DOHH2 (cell line): ENCODE measurements around the gene SEM1.
"Not testable (repeated sequence)": the region's sequence is repeated elsewhere in the genome, so short reads cannot be mapped to it uniquely, and the experiment has no call there.

Experiments
- H3F3A ChIP-seq: fragments of 200-600 bp; sonication (generic), shearing (Covaris generic); 2 replicates; pipeline ENCODE4 v1.6.0; 2016; ENCODE audit warnings: antibody characterized with exemption, mild to moderate bottlenecking; ENCODE audit not compliant: control insufficient read depth, insufficient read depth
- H3K27ac ChIP-seq: fragments of 200-600 bp; sonication (generic); 2 replicates; pipeline ENCODE4 v1.5.1; 2014; ENCODE audit warnings: low read depth, mild to moderate bottlenecking, low read length, moderate library complexity
- H3K27me3 ChIP-seq: fragments of 200-600 bp; sonication (generic); 2 replicates; pipeline ENCODE4 v1.6.1; 2014; ENCODE audit warnings: mild to moderate bottlenecking, low read length, mixed read lengths; ENCODE audit not compliant: control insufficient read depth
- H3K36me3 ChIP-seq: fragments of 200-600 bp; sonication (generic); 2 replicates; pipeline ENCODE4 v1.6.1; 2014; ENCODE audit warnings: mild to moderate bottlenecking, low read length, moderate library complexity, mixed read lengths; ENCODE audit not compliant: control insufficient read depth
- H3K4me1 ChIP-seq: fragments of 200-600 bp; sonication (generic); 2 replicates; pipeline ENCODE4 v1.6.1; 2014; ENCODE audit warnings: mild to moderate bottlenecking, low read length, mixed read lengths; ENCODE audit not compliant: control insufficient read depth
- H3K4me2 ChIP-seq: fragments of 200-600 bp; sonication (generic); 2 replicates; pipeline ENCODE4 v1.6.0; 2014; ENCODE audit warnings: mild to moderate bottlenecking, low read length, moderate library complexity
- H3K4me3 ChIP-seq: fragments of 200-600 bp; sonication (generic); 2 replicates; pipeline ENCODE4 v1.5.1; 2014; ENCODE audit warnings: mild to moderate bottlenecking, low read length, mixed read lengths
- H3K79me2 ChIP-seq: fragments of 200-600 bp; sonication (generic); 2 replicates; pipeline ENCODE4 v1.6.1; 2014; ENCODE audit warnings: mild to moderate bottlenecking, low read length, mixed read lengths; ENCODE audit not compliant: control insufficient read depth
- H3K9me2 ChIP-seq: fragments of 200-600 bp; sonication (generic); replicated peaks from 2 replicates; pipeline ENCODE4 v1.6.1; 2014; ENCODE audit warnings: mild to moderate bottlenecking, low read length, mixed read lengths; ENCODE audit not compliant: control insufficient read depth
- H3K9me3 ChIP-seq: fragments of 200-600 bp; sonication (generic); 2 replicates; pipeline ENCODE4 v1.6.1; 2014; ENCODE audit warnings: antibody characterized with exemption, low read length, mixed read lengths; ENCODE audit not compliant: control insufficient read depth, insufficient read depth
- H4K20me1 ChIP-seq: fragments of 200-600 bp; sonication (generic); 2 replicates; pipeline ENCODE4 v1.6.0; 2014; ENCODE audit warnings: low read depth, mild to moderate bottlenecking, antibody characterized with exemption, low read length, moderate library complexity; ENCODE audit not compliant: control insufficient read depth, insufficient read depth
- EZH2phosphoT487 ChIP-seq: fragments of 200-600 bp; sonication (generic); IDR thresholded peaks from 2 replicates; pipeline ENCODE4 v1.6.1; 2017; ENCODE audit warnings: borderline replicate concordance, mild to moderate bottlenecking, antibody characterized with exemption, low read length, moderate library complexity, mixed read lengths
- TF ChIP-seq, protein P1 (sequence below): fragments of 200-600 bp; sonication (generic); IDR thresholded peaks from one replicate; pipeline ENCODE4 v1.5.1; 2014; ENCODE audit warnings: antibody characterized with exemption, mild to moderate bottlenecking, low read depth, low read length; ENCODE audit not compliant: poor library complexity, severe bottlenecking

The SEM1 gene

DNA sequence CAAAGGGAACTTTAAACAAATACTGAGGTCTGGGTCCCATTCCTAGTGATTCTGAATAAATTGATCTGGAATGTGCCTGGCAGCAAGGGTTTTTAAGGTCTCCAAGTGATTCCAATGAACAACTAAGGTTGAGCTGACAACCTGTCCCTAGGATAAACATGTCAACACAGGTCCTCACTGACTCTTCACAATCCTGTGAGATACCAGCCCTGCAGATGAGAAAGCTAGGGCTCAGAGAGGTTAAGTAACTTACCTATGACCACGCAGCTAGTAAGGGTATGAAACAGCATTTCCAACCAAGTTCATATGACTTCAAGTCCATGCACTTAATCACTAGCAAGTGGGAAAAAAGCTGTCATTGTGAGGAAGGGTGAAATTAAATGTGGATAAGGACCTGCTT, 44.0 kb downstream of the SEM1 start:
- H3K27ac ChIP-seq, result no peak overlapping the region
- H3F3A ChIP-seq, result no peaks in the 10 kb centered on the region
- no peak overlapping the region for H3K4me2 ChIP-seq
- TF ChIP-seq, protein P1, sequence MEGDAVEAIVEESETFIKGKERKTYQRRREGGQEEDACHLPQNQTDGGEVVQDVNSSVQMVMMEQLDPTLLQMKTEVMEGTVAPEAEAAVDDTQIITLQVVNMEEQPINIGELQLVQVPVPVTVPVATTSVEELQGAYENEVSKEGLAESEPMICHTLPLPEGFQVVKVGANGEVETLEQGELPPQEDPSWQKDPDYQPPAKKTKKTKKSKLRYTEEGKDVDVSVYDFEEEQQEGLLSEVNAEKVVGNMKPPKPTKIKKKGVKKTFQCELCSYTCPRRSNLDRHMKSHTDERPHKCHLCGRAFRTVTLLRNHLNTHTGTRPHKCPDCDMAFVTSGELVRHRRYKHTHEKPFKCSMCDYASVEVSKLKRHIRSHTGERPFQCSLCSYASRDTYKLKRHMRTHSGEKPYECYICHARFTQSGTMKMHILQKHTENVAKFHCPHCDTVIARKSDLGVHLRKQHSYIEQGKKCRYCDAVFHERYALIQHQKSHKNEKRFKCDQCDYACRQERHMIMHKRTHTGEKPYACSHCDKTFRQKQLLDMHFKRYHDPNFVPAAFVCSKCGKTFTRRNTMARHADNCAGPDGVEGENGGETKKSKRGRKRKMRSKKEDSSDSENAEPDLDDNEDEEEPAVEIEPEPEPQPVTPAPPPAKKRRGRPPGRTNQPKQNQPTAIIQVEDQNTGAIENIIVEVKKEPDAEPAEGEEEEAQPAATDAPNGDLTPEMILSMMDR, result no peak
- no peak for TF ChIP-seq EZH2phosphoT487
- no peaks in the 10 kb centered on the region for H3K36me3 ChIP-seq
- no peaks in the 10 kb centered on the region for H3K79me2 ChIP-seq
- no peaks in the 10 kb centered on the region for H3K4me1 ChIP-seq
- no peaks in the 10 kb centered on the region for H3K27me3 ChIP-seq
- H4K20me1 ChIP-seq, result no peaks in the 10 kb centered on the region
- H3K9me3 ChIP-seq, result no peaks in the 10 kb centered on the region
- no peak overlapping the region for H3K4me3 ChIP-seq
- H3K9me2 ChIP-seq, result no peaks in the 10 kb centered on the region

DNA sequence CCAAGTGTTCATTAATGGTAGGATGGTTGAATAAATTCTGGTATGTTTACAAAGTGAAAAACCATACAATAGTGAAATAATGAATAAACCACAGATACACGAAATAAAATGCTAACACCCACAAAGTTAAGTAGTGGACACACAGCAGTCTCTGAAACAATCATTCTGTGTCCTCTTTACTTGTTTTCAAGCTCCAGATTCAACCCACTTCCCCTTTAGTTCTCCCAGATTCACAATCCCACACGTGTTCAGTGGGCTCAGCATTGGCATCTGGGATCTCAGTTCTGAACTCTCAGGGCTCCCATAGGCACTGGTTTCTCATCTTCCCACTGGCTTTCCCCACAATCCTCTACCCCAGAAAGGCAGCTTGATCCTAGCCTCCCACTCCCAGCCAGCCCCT, 44.9 kb downstream of the SEM1 start:
- no peaks in the 10 kb centered on the region for H3K36me3 ChIP-seq
- H3K79me2 ChIP-seq, result no peaks in the 10 kb centered on the region

DNA sequence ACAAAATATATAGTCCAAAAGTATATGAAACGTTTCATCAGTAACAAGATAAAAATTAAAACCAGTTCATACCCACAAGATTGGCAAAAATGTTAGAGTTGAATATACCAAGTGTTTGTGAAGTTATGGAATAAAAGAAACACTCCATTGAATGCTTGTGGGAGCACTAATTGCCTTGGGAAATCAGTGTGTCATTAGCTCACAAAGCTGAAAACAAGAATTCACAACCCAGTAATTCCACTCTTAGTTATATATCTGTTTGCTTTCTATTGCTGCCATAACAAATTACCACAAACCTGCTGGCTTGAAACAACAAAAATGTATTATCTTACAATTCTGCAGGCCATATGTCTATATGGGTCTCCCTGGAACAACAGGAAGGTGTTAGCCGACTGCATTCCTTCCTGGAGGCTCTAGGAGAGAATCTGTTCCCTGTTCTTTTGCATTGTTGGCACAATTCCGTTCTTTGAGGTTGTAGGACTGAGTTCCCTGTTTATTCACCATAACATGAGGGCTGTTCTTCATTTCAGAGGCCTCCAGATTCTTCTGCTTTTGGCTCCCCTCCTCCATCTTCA, 45.7 kb downstream of the SEM1 start:
- no peaks in the 10 kb centered on the region for H3K4me1 ChIP-seq
- no peak overlapping the region for H3K4me3 ChIP-seq
- H3K27me3 ChIP-seq, result no peaks in the 10 kb centered on the region
- TF ChIP-seq EZH2phosphoT487, result no peak
- TF ChIP-seq, protein P1, result no peak
- H3K4me2 ChIP-seq, result no peak overlapping the region
- H3K9me2 ChIP-seq, result no peaks in the 10 kb centered on the region
- H3K9me3 ChIP-seq, result no peaks in the 10 kb centered on the region
- no peaks in the 10 kb centered on the region for H4K20me1 ChIP-seq
- no peaks in the 10 kb centered on the region for H3K79me2 ChIP-seq
- no peaks in the 10 kb centered on the region for H3F3A ChIP-seq
- no peak overlapping the region for H3K27ac ChIP-seq
- no peaks in the 10 kb centered on the region for H3K36me3 ChIP-seq

More for the DNA sequence above, 44.9 kb downstream of the SEM1 start:
- no peaks in the 10 kb centered on the region for H4K20me1 ChIP-seq
- no peak overlapping the region for H3K4me3 ChIP-seq
- no peaks in the 10 kb centered on the region for H3K27me3 ChIP-seq
- no peak for TF ChIP-seq EZH2phosphoT487
- TF ChIP-seq, protein P1, result no peak
- H3K27ac ChIP-seq, result no peak overlapping the region
- H3K4me1 ChIP-seq, result no peaks in the 10 kb centered on the region
- no peak overlapping the region for H3K4me2 ChIP-seq
- H3K9me3 ChIP-seq, result no peaks in the 10 kb centered on the region
- H3K9me2 ChIP-seq, result no peaks in the 10 kb centered on the region
- no peaks in the 10 kb centered on the region for H3F3A ChIP-seq

DNA sequence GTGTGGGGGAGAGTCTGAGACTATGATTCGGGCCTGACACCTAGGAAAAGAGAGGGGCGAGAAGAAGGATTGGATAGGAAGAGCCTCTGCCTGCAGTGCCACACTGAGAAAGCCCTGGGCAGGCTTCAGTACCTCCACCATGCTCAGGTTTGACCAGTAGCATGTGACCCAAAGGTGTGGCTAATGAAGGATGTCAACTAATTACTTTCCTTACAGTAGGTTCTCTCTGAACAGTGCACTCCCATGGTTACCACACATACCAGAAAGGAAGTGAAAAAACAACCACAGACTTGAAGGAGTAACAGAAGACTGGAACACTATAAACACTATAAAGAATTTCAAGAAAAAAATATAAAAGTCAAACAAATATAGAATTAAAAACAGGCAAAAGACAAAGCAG, 46.2 kb downstream of the SEM1 start:
- H3K79me2 ChIP-seq, result no peaks in the 10 kb centered on the region
- H3K9me3 ChIP-seq, result no peaks in the 10 kb centered on the region
- no peaks in the 10 kb centered on the region for H3F3A ChIP-seq
- no peak overlapping the region for H3K4me2 ChIP-seq
- no peaks in the 10 kb centered on the region for H3K9me2 ChIP-seq
- no peaks in the 10 kb centered on the region for H3K27me3 ChIP-seq
- no peak overlapping the region for H3K27ac ChIP-seq
- no peak overlapping the region for H3K4me3 ChIP-seq
- no peaks in the 10 kb centered on the region for H4K20me1 ChIP-seq
- H3K36me3 ChIP-seq, result no peaks in the 10 kb centered on the region
- H3K4me1 ChIP-seq, result no peaks in the 10 kb centered on the region
- TF ChIP-seq EZH2phosphoT487, result no peak
- TF ChIP-seq, protein P1, result no peak

DNA sequence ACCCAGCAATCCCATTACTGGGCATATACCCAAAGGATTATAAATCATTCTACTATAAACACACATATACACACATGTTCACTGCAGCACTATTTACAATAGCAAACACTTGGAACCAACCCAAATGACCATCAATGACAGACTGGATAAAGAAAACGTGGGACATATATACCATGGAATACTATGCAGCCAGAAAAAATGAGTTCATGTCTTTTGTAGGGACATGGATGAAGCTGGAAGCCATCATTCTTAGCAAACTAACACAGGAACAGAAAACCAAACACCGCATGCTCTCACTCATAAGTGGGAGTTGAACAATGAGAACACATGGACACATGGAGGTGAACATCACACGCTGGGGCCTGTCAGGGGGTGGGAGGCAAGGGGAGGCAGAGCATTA, 47.5 kb downstream of the SEM1 start:
- H3K27me3 ChIP-seq, H3K27ac ChIP-seq, H4K20me1 ChIP-seq, H3K4me3 ChIP-seq, H3K79me2 ChIP-seq, H3K4me2 ChIP-seq, H3K9me3 ChIP-seq, H3K9me2 ChIP-seq, H3F3A ChIP-seq, H3K4me1 ChIP-seq, H3K36me3 ChIP-seq: not testable (repeated sequence)
